ENCODE measurements around the gene AOPEP.

GRCh38 chr9:94881940-94882339 lies 155.4 kb downstream of the AOPEP start:
- TF ChIP-seq CTCF (IDR thresholded peaks at IDR 0.05) (no peak), TCF12 (IDR thresholded peaks at IDR 0.05) (no peak), EZH2phosphoT487 (IDR thresholded peaks at IDR 0.05; ENCODE audit: borderline replicate concordance, low read depth) (no peak)
